HepG2 (cell line): ENCODE data around the gene ATP5PB. TPM values are rescaled to one million over a fixed set of nuclear protein-coding genes. Genes with fewer than 3 reads are reported as not detected.

Experiments
- BCL6 ChIP-seq: IDR thresholded peaks from 2 replicates; pipeline ENCODE4 v1.6.1; 2016; ENCODE audit warnings: missing genetic modification reagents, missing compliant biosample characterization
- CCAR2 ChIP-seq: fragments of 200-400 bp; formaldehyde crosslinking; optimal IDR thresholded peaks from 2 replicates; pipeline ENCODE3; 2018; ENCODE audit warnings: low read depth, mild to moderate bottlenecking, low read length, moderate library complexity
- ETV5 ChIP-seq: IDR thresholded peaks from 2 replicates; pipeline ENCODE4 v1.6.1; 2018; ENCODE audit warnings: missing biosample characterization, missing genetic modification reagents, inconsistent platforms, borderline replicate concordance
- FIP1L1 ChIP-seq: fragments of 200-400 bp; formaldehyde crosslinking; IDR thresholded peaks from 2 replicates; pipeline ENCODE4 v1.6.1; 2018; ENCODE audit warnings: low read depth, mild to moderate bottlenecking, low read length, moderate library complexity, borderline replicate concordance; ENCODE audit not compliant: insufficient read depth
- FOXP1 ChIP-seq, 2 experiments: fragments of 450-650 bp in 1 of 2; IDR thresholded peaks; 2 replicates each; pipeline ENCODE4 v1.6.1; 2017 to 2018; ENCODE audit warnings: antibody characterized with exemption in 1 of 2
- GATAD2A ChIP-seq: IDR thresholded peaks from 2 replicates; pipeline ENCODE4 v1.6.1; 2016
- HDAC2 ChIP-seq: sonication (generic); formaldehyde crosslinking; IDR thresholded peaks from 2 replicates; pipeline ENCODE4 v1.4.0; 2020; ENCODE audit warnings: missing genetic modification reagents
- HOXA3 ChIP-seq: sonication (generic); formaldehyde crosslinking; IDR thresholded peaks from 2 replicates; pipeline ENCODE4 v1.5.0; 2020; ENCODE audit warnings: missing genetic modification reagents
- KMT2B ChIP-seq: IDR thresholded peaks from 2 replicates; pipeline ENCODE4 v1.6.1; 2016; ENCODE audit warnings: missing genetic modification reagents, missing compliant biosample characterization
- MEF2D ChIP-seq: sonication (generic); formaldehyde crosslinking; IDR thresholded peaks from 2 replicates; pipeline ENCODE4 v1.5.1; 2020; ENCODE audit warnings: mild to moderate bottlenecking, missing genetic modification reagents
- MIXL1 ChIP-seq: IDR thresholded peaks from 2 replicates; pipeline ENCODE4 v1.6.1; 2016
- NFIC ChIP-seq: IDR thresholded peaks from 2 replicates; pipeline ENCODE4 v1.6.1; 2012; ENCODE audit warnings: mild to moderate bottlenecking, low read length, inconsistent platforms
- RXRB ChIP-seq: IDR thresholded peaks from 2 replicates; pipeline ENCODE4 v1.6.1; 2016; ENCODE audit warnings: borderline replicate concordance, missing genetic modification reagents, missing compliant biosample characterization
- TGIF2 ChIP-seq: IDR thresholded peaks from 2 replicates; pipeline ENCODE4 v1.6.1; 2016; ENCODE audit warnings: control low read depth, missing compliant biosample characterization
- THAP11 ChIP-seq: IDR thresholded peaks from 2 replicates; pipeline ENCODE4 v1.6.1; 2016; ENCODE audit warnings: missing biosample characterization, missing genetic modification reagents
- ZMYM4 ChIP-seq: sonication (generic); formaldehyde crosslinking; IDR thresholded peaks from 2 replicates; pipeline ENCODE4 v1.8.1; 2023; ENCODE audit warnings: mild to moderate bottlenecking, missing genetic modification reagents
- ZNF205 ChIP-seq: IDR thresholded peaks from 2 replicates; pipeline ENCODE4 v1.6.1; 2018; ENCODE audit warnings: missing biosample characterization, missing genetic modification reagents
- ZNF263 ChIP-seq: sonication (generic); formaldehyde crosslinking; IDR thresholded peaks from 2 replicates; pipeline ENCODE4 v1.4.0; 2020; ENCODE audit warnings: missing genetic modification reagents
- ZZZ3 ChIP-seq: sonication (generic); formaldehyde crosslinking; IDR thresholded peaks from 2 replicates; pipeline ENCODE4 v1.4.0; 2020; ENCODE audit warnings: missing genetic modification reagents, mild to moderate bottlenecking, borderline replicate concordance
- polyA plus RNA-seq, 8 experiments: library from polyadenylated mRNA; depleted of rRNA in 3 of 8; stranded (reverse) in 7 of 8; unstranded in 1 of 8; fragments of >200 nt; fragmentation: Illumina TruSeq in 4 of 8; extraction: Trizol in 4 of 8; gene quantifications; 2 replicates each; pipeline versions ENCODE4 v1.2.1 to v1.2.3, GENCODE V29; 2011 to 2016; ENCODE audit warnings: low read depth in 4 of 8, missing spikeins in 1 of 8, mixed read lengths in 1 of 8; ENCODE audit not compliant: insufficient read depth in 1 of 8
- total RNA-seq, 5 experiments: library from RNA; depleted of rRNA; stranded (reverse); fragments of >200 nt; fragmentation: Illumina TruSeq; extraction: Trizol; gene quantifications; 2 replicates each; pipeline ENCODE4 v1.2.3, GENCODE V29; 2016; ENCODE audit warnings: low read depth in 1 of 5
- TF ChIP-seq, protein P1 (sequence below): sonication (generic); formaldehyde crosslinking; IDR thresholded peaks from 2 replicates; pipeline ENCODE4 v1.4.0; 2020; ENCODE audit warnings: missing genetic modification reagents
- TF ChIP-seq, protein P2 (sequence below), 2 experiments: sonication (generic) in 1 of 2; formaldehyde crosslinking in 1 of 2; IDR thresholded peaks; 2 replicates each; pipeline versions ENCODE4 v1.4.0 to v1.6.1; 2018 to 2020; ENCODE audit warnings: missing genetic modification reagents in 2 of 2, borderline replicate concordance in 1 of 2, low read depth in 1 of 2, mild to moderate bottlenecking in 1 of 2, missing biosample characterization in 1 of 2
- TF ChIP-seq, protein P3 (sequence below): sonication (generic); formaldehyde crosslinking; IDR thresholded peaks from 2 replicates; pipeline ENCODE4 v1.4.0; 2020; ENCODE audit warnings: missing genetic modification reagents
- TF ChIP-seq, protein P4 (sequence below): sonication (generic); formaldehyde crosslinking; IDR thresholded peaks from 2 replicates; pipeline ENCODE4 v1.4.0; 2020; ENCODE audit warnings: missing genetic modification reagents, borderline replicate concordance

ATP5PB gene
- total and polyA plus RNA-seq, 2 of the 13 experiments (the other 11 are each of a cell fraction or from before 2014, with no cell fraction given) = 297 to 541 TPM

DNA sequence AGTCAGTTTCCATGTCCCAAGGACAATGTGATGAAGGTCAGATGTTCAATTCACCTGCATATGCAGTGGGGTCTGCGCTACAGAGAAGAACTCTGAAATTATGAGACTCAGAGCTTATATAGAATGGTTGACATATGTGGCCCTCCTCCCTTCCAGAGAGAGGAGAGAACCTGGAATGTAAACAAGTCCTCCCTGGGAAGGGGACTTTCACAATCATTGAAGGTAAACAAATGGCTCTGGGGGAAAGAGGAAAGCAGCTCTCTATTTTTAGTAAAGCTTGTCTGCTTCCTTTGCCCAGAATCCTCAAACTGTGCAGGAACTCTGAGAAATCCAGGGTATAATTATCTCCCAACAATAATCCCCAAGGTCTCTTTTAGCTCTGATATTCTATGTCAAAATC is 31.5 kb upstream of the ATP5PB start (continued):
- TF ChIP-seq, protein P1, sequence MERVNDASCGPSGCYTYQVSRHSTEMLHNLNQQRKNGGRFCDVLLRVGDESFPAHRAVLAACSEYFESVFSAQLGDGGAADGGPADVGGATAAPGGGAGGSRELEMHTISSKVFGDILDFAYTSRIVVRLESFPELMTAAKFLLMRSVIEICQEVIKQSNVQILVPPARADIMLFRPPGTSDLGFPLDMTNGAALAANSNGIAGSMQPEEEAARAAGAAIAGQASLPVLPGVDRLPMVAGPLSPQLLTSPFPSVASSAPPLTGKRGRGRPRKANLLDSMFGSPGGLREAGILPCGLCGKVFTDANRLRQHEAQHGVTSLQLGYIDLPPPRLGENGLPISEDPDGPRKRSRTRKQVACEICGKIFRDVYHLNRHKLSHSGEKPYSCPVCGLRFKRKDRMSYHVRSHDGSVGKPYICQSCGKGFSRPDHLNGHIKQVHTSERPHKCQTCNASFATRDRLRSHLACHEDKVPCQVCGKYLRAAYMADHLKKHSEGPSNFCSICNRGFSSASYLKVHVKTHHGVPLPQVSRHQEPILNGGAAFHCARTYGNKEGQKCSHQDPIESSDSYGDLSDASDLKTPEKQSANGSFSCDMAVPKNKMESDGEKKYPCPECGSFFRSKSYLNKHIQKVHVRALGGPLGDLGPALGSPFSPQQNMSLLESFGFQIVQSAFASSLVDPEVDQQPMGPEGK (CRISPR knock-in tag) = peak; percentile 77
- TF ChIP-seq, protein P2, sequence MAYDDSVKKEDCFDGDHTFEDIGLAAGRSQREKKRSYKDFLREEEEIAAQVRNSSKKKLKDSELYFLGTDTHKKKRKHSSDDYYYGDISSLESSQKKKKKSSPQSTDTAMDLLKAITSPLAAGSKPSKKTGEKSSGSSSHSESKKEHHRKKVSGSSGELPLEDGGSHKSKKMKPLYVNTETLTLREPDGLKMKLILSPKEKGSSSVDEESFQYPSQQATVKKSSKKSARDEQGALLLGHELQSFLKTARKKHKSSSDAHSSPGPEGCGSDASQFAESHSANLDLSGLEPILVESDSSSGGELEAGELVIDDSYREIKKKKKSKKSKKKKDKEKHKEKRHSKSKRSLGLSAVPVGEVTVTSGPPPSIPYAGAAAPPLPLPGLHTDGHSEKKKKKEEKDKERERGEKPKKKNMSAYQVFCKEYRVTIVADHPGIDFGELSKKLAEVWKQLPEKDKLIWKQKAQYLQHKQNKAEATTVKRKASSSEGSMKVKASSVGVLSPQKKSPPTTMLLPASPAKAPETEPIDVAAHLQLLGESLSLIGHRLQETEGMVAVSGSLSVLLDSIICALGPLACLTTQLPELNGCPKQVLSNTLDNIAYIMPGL (CRISPR knock-in tag; IDR thresholded peaks at IDR 0.05; ENCODE audit: borderline replicate concordance in 1 of 2, low read depth in 1 of 2) = peak in 1 of 2 experiments; percentile 32; a peak in 1 of 4 replicates
- peak; percentile 51; the same call in 1 of the 2 replicates for TF ChIP-seq ZMYM4 (CRISPR knock-in tag)
- TF ChIP-seq ETV5 = peak; percentile 30; the same call in 1 of the 2 replicates
- TF ChIP-seq, protein P3, sequence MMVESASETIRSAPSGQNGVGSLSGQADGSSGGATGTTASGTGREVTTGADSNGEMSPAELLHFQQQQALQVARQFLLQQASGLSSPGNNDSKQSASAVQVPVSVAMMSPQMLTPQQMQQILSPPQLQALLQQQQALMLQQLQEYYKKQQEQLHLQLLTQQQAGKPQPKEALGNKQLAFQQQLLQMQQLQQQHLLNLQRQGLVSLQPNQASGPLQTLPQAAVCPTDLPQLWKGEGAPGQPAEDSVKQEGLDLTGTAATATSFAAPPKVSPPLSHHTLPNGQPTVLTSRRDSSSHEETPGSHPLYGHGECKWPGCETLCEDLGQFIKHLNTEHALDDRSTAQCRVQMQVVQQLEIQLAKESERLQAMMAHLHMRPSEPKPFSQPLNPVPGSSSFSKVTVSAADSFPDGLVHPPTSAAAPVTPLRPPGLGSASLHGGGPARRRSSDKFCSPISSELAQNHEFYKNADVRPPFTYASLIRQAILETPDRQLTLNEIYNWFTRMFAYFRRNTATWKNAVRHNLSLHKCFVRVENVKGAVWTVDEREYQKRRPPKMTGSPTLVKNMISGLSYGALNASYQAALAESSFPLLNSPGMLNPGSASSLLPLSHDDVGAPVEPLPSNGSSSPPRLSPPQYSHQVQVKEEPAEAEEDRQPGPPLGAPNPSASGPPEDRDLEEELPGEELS (CRISPR knock-in tag) = peak; percentile 87
- TF ChIP-seq ZNF263 (CRISPR knock-in tag) = peak; percentile 96
- TF ChIP-seq ZNF205 (CRISPR knock-in tag) = 0 out of 2 replicates have a peak, but pooled peaks have one; percentile 48
- no peak for TF ChIP-seq MIXL1
- TF ChIP-seq FOXP1 (IDR thresholded peaks at IDR 0.05) = peak; percentile 55
- peak; percentile 92 for TF ChIP-seq FOXP1 (CRISPR knock-in tag; IDR thresholded peaks at IDR 0.05)
- TF ChIP-seq HOXA3 = peak; percentile 38; the same call in 1 of the 2 replicates
- TF ChIP-seq MEF2D (CRISPR knock-in tag) = peak; percentile 99
- TF ChIP-seq GATAD2A (CRISPR knock-in tag) = peak; percentile 89
- TF ChIP-seq, protein P4, sequence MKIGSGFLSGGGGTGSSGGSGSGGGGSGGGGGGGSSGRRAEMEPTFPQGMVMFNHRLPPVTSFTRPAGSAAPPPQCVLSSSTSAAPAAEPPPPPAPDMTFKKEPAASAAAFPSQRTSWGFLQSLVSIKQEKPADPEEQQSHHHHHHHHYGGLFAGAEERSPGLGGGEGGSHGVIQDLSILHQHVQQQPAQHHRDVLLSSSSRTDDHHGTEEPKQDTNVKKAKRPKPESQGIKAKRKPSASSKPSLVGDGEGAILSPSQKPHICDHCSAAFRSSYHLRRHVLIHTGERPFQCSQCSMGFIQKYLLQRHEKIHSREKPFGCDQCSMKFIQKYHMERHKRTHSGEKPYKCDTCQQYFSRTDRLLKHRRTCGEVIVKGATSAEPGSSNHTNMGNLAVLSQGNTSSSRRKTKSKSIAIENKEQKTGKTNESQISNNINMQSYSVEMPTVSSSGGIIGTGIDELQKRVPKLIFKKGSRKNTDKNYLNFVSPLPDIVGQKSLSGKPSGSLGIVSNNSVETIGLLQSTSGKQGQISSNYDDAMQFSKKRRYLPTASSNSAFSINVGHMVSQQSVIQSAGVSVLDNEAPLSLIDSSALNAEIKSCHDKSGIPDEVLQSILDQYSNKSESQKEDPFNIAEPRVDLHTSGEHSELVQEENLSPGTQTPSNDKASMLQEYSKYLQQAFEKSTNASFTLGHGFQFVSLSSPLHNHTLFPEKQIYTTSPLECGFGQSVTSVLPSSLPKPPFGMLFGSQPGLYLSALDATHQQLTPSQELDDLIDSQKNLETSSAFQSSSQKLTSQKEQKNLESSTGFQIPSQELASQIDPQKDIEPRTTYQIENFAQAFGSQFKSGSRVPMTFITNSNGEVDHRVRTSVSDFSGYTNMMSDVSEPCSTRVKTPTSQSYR (CRISPR knock-in tag) = peak; percentile 43; the same call in 1 of the 2 replicates
- TF ChIP-seq RXRB (CRISPR knock-in tag) = peak; percentile 93
- TF ChIP-seq KMT2B (CRISPR knock-in tag) = 0 out of 2 replicates have a peak, but pooled peaks have one; percentile 32
- TF ChIP-seq CCAR2 = peak; percentile 45
- peak; percentile 92 for TF ChIP-seq BCL6 (CRISPR knock-in tag)
- peak; percentile 41; the same call in 1 of the 2 replicates for TF ChIP-seq THAP11 (CRISPR knock-in tag)
- TF ChIP-seq FIP1L1 = no peak
- TF ChIP-seq HDAC2 (CRISPR knock-in tag) = peak; percentile 69
- TF ChIP-seq ZZZ3 (CRISPR knock-in tag) = no peak
- TF ChIP-seq NFIC = 0 out of 2 replicates have a peak, but pooled peaks have one; percentile 61
- peak; percentile 79; the same call in 1 of the 2 replicates for TF ChIP-seq TGIF2 (CRISPR knock-in tag)
